GM12801 (cell line): ENCODE measurements around the gene KRTAP4-16.

Experiments used
- TF ChIP-seq, protein P1 (sequence below): IDR thresholded peaks from one replicate; pipeline ENCODE4 v1.5.1; 2011; ENCODE audit warnings: control low read depth; ENCODE audit not compliant: insufficient read length; ENCODE audit errors: extremely low read depth

Gene KRTAP4-16

DNA sequence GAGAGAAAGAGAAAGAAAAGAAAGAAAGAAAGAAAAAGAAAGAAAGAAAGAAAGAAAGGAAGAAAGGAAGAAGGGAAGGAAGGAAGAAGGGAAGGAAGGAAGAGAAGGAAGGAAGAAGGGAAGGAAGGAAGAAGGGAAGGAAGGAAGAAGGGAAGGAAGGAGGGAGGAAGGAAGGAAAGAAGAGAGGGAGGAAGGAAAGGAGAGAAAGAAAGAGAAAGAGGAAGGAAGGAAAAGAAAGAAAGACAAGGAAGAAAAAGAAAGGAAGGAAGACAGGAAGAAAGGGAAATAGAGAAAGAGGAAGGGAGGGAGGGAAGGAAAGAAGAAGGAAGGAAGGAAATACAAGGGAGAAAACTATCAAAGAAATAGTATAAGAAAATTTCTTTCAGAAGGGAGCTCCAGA is 25.2 kb downstream of the KRTAP4-16 start:
- TF ChIP-seq, protein P1, sequence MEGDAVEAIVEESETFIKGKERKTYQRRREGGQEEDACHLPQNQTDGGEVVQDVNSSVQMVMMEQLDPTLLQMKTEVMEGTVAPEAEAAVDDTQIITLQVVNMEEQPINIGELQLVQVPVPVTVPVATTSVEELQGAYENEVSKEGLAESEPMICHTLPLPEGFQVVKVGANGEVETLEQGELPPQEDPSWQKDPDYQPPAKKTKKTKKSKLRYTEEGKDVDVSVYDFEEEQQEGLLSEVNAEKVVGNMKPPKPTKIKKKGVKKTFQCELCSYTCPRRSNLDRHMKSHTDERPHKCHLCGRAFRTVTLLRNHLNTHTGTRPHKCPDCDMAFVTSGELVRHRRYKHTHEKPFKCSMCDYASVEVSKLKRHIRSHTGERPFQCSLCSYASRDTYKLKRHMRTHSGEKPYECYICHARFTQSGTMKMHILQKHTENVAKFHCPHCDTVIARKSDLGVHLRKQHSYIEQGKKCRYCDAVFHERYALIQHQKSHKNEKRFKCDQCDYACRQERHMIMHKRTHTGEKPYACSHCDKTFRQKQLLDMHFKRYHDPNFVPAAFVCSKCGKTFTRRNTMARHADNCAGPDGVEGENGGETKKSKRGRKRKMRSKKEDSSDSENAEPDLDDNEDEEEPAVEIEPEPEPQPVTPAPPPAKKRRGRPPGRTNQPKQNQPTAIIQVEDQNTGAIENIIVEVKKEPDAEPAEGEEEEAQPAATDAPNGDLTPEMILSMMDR, result no peak

DNA sequence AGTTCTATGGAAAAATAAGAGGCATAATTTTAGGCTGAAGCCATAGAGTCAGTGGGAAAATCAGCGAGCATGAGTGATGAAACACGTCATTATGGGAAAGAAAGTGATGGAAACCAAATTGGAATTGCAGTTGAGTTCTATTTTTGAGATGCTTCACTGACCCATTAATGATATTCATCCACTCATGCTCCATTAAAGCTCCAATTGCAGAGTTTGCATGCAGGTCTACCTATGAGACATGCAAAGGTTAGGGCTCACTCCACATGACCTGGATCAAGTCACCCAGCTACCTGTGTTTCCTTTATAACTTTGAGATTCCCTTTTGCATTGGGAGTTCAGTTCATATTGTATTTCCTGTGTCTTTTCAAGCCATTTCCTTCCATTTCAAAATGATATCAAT is 28.3 kb downstream of the KRTAP4-16 start:
- TF ChIP-seq, protein P1, result no peak

DNA sequence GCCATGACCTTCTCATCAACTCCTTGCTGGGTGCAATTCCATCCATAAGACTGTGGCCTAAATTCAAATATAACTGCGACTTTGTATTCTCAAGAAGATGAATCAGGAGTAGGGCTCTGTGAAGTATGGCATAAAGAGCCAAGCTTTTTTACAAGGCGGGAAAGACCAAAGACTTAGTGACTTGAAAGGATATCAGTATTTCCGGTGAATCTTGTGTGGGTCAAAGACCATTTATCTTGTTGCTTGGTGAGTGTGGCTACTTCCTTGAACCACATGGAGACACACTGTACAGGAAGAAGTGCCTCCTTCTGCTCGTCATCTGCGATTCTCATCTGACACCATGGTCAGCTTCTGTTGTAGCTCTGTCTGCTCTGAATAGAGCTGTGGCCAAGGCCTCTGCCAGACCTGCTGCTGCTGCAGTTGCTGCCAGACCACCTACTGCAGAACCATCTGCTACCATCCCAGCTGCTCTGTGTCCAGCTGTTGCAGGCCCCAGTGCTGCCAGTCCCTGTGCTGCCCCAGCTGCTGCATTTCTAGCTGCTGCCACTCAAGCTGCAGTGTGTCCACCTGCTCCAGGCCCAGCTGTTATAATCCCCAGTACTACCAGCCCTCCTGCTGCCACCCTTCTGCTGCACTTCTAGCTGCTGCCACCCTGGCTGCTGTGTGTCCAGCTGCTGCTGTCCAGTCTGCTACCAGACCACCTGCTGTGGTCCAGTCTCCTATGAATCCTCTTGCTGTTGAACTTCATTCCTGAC is 30.2 kb downstream of the KRTAP4-16 start:
- TF ChIP-seq, protein P1, result no peak

DNA sequence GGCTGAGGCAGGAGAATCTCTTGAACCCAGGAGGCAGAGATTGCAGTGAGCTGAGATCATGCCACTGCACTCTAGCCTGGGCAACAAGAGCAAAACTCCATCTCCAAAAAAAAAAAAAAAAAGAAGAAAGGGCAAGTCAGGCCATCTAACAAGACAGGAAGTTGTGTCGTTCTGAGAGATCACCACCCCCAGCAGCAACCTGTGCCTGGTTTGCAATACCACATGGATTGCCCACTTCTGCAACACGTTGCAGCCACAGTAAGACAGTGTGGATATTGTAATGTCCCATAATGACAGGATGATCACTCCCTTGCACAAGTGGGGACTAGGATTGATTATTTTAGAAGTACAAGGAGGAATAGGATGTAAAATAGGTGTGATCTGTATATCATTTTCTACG is 33.0 kb downstream of the KRTAP4-16 start:
- TF ChIP-seq, protein P1, result no peak

DNA sequence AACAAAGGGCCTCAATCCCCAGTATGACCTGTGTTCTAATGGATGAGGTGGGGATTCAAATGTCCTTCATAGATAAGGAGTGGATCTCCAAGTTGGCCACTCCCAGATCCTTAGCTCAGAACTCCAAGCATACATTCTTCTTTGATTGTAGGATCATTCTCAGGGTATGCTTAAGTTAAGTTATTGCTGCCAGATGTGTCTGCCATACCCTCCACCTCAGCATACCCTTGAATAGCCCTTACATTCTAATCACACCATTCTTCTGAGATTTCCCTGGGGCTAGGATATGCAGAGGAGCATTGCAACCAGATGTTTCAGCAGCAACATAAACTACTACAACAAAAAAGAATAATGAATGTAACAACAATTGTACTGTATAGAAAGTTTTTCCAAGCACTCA is 34.7 kb downstream of the KRTAP4-16 start:
- TF ChIP-seq, protein P1, result no peak

DNA sequence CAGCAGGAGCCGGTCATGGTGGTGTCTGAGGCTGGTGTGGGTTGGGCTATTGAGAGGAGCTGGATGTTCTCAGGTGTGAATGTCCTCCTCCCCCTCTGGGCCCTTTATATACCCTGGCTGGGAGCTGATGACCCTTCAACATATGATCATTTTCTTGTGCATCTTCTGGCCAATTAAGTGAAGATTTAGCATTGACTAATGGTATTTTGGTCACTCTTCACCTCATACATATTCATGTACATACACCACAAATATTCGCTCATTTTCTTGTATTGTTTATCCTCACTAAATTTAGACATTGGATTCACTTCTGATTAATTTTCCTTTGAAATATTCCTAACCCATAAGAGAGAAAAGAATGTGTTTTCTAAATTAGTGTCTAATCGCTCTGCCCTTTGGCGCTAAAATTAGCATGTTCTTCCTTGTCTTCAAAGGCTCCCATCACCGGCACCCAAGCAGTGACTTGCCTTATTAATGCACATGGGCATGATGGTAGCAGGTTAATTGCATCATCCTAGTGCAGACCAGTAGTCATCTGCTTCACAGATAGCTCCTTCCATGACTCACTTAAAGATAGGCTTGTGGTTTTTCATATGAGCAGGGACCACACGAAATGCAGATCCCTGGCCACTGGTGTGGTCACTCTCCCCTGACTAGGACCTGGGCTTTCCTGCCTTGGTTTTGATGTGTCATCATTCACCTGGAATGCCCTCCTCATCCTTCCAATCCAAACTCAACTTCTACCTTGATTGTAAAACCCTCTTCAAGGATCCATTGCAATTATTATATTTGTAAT is 36.0 kb downstream of the KRTAP4-16 start, which contains the start of gene KRTAP2-4:
KRTAP2-4 (minus strand) TSS at position 51 of the 796 bp plus-strand sequence; CDS start at position 17, 34 bp downstream.
- TF ChIP-seq, protein P1, result no peak

DNA sequence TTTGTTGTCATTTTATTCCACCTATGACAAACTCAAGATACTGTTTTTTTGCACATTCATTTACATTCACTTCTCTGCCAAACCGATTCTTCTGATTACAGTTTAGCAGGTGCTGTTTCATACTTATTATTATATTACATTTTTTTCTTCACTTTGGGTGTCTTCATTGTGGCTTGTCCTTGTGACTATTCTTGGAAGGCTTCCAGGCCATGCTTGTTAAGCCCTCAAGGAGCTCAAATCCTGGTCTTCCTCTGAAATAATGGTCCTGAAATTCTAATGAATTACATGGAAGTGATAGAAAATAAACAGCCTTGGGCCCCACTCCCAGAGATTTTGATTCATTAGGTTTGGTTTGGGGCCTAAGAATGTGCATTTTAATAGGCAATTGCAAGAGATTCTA is 37.7 kb downstream of the KRTAP4-16 start:
- TF ChIP-seq, protein P1, result no peak
